HG02981 (cell line): Measurements from ENCODE around the gene SEPHS1.
"Not testable (repeated sequence)": the region's sequence is repeated elsewhere in the genome, so short reads cannot be mapped to it uniquely, and the experiment has no call there.

Source experiments
- ATAC-seq: cut with Tn5 transposase; IDR thresholded peaks from one replicate; pipeline ENCODE4 v1.9.1; 2021; ENCODE audit warnings: mild to moderate bottlenecking, moderate library complexity; ENCODE audit not compliant: unreplicated experiment

SEPHS1 gene

GRCh38 chr10:13291821-13292773, 56.0 kb downstream of the SEPHS1 start:
- no peak for ATAC-seq

- no peak for ATAC-seq
Observed at GRCh38 chr10:13291061-13291460, 57.0 kb downstream of the SEPHS1 start.

GRCh38 chr10:13284050-13284449, 64.0 kb downstream of the SEPHS1 start:
- ATAC-seq: no peak

GRCh38 chr10:13282348-13282747, 65.7 kb downstream of the SEPHS1 start:
- not testable (repeated sequence) for ATAC-seq

- ATAC-seq: no peak
Observed at GRCh38 chr10:13276749-13277365, 71.2 kb downstream of the SEPHS1 start.

GRCh38 chr10:13276146-13276545, 71.9 kb downstream of the SEPHS1 start:
- ATAC-seq: not testable (repeated sequence)

- ATAC-seq: no peak
Observed at GRCh38 chr10:13272164-13272571, 75.9 kb downstream of the SEPHS1 start.

- no peak for ATAC-seq
Observed at GRCh38 chr10:13271552-13272163, 76.4 kb downstream of the SEPHS1 start.

- ATAC-seq: no peak
Observed at GRCh38 chr10:13270877-13271551, 77.1 kb downstream of the SEPHS1 start.

- no peak for ATAC-seq
Observed at GRCh38 chr10:13268841-13269240, 79.3 kb downstream of the SEPHS1 start.

GRCh38 chr10:13268310-13268709, 79.8 kb downstream of the SEPHS1 start:
- no peak for ATAC-seq
